H1 (cell line): ENCODE data around the gene STK11.

Experiments used
- BRCA1 ChIP-seq: IDR thresholded peaks from 2 replicates; pipeline ENCODE4 v1.6.1; 2012; ENCODE audit warnings: low read depth, low read length, improper control_type of control experiment
- CTBP2 ChIP-seq: IDR thresholded peaks from 2 replicates; pipeline ENCODE4 v1.7.0; 2011; ENCODE audit warnings: borderline replicate concordance, mild to moderate bottlenecking, moderate library complexity, mixed read lengths, low read length; ENCODE audit not compliant: insufficient read depth, insufficient read length
- CTCF ChIP-seq, 3 experiments: IDR thresholded peaks; 1 replicate in 2 of 3; 2 replicates in 1 of 3; pipeline versions ENCODE4 v1.5.1 to v1.6.1; 2011; ENCODE audit warnings: low read length in 3 of 3, mild to moderate bottlenecking in 3 of 3, inconsistent platforms in 2 of 3, low read depth in 1 of 3, moderate library complexity in 1 of 3; ENCODE audit not compliant: insufficient read depth in 1 of 3; ENCODE audit errors: control extremely low read depth in 1 of 3
- EZH2 ChIP-seq: fragments of 200-600 bp; sonication (generic); IDR thresholded peaks from 2 replicates; pipeline ENCODE4 v1.7.1; 2012; ENCODE audit warnings: low read depth, mild to moderate bottlenecking, moderate library complexity, low read length, inconsistent platforms; ENCODE audit not compliant: severe bottlenecking
- GABPA ChIP-seq: IDR thresholded peaks from 2 replicates; pipeline ENCODE4 v1.6.1; 2011; ENCODE audit warnings: mild to moderate bottlenecking, low read length, moderate library complexity, borderline replicate concordance; ENCODE audit not compliant: insufficient read depth
- HDAC6 ChIP-seq: IDR thresholded peaks from one replicate; pipeline ENCODE4 v1.7.1; 2012; ENCODE audit warnings: low read depth, mild to moderate bottlenecking, inconsistent platforms, low read length, moderate library complexity
- KDM1A ChIP-seq: fragments of 200-600, 300-600 bp; sonication (generic); IDR thresholded peaks from 2 replicates; pipeline ENCODE4 v1.7.1; 2016; ENCODE audit warnings: mild to moderate bottlenecking, low read length, borderline replicate concordance
- POLR2A ChIP-seq, 2 experiments: IDR thresholded peaks; 1 replicate in 1 of 2; 2 replicates in 1 of 2; pipeline ENCODE4 v1.6.1; 2011; ENCODE audit warnings: low read depth in 2 of 2, low read length in 2 of 2, mild to moderate bottlenecking in 2 of 2; ENCODE audit errors: control extremely low read depth in 1 of 2
- POLR2AphosphoS5 ChIP-seq: IDR thresholded peaks from 2 replicates; pipeline ENCODE4 v1.6.1; 2011; ENCODE audit warnings: low read depth, low read length
- RFX5 ChIP-seq: IDR thresholded peaks from 2 replicates; pipeline ENCODE4 v1.6.1; 2011; ENCODE audit warnings: low read depth, low read length, improper control_type of control experiment, borderline replicate concordance
- SP1 ChIP-seq: IDR thresholded peaks from 2 replicates; pipeline ENCODE4 v1.6.1; 2011; ENCODE audit warnings: low read depth, low read length
- SRF ChIP-seq: IDR thresholded peaks from 2 replicates; pipeline ENCODE4 v1.6.1; 2011; ENCODE audit warnings: mild to moderate bottlenecking, low read depth, low read length, moderate library complexity
- YY1 ChIP-seq: IDR thresholded peaks from 2 replicates; pipeline ENCODE4 v1.6.1; 2011; ENCODE audit warnings: low read depth, mild to moderate bottlenecking, low read length
- ZNF274 ChIP-seq: IDR thresholded peaks from 2 replicates; pipeline ENCODE4 v1.7.0; 2012; ENCODE audit warnings: low read length, borderline replicate concordance; ENCODE audit errors: extremely low read depth

GRCh38 chr19:1224847-1225246, 19.3 kb downstream of the STK11 start:
- TF ChIP-seq BRCA1 (no peak), CTCF (IDR thresholded peaks at IDR 0.05; ENCODE audit: control extremely low read depth in 1 of 3, insufficient read depth in 1 of 3, low read depth in 1 of 3, low read length in 3 of 3) (no peak), POLR2A (IDR thresholded peaks at IDR 0.05; ENCODE audit: control extremely low read depth in 1 of 2, low read depth in 2 of 2, low read length in 2 of 2) (no peak), SP1 (no peak), ZNF274 (no peak), YY1 (no peak), POLR2AphosphoS5 (no peak; the same call in 1 of the 2 replicates), HDAC6 (no peak), SRF (no peak), GABPA (no peak), EZH2 (no peak), RFX5 (no peak), KDM1A (no peak), CTBP2 (no peak)
